SU-DHL-6 (cell line): Measurements from ENCODE around the gene PLB1.

Experiments used
- H2AFZ ChIP-seq: fragments of 200-600 bp; sonication (generic); 2 replicates; pipeline ENCODE4 v1.6.1; 2014; ENCODE audit warnings: low read depth, mild to moderate bottlenecking, moderate library complexity, mixed read lengths, antibody characterized with exemption, low read length; ENCODE audit not compliant: severe bottlenecking
- H3F3A ChIP-seq: fragments of 200-600 bp; shearing (Covaris generic); 2 replicates; pipeline ENCODE4 v1.6.0; 2016; ENCODE audit warnings: antibody characterized with exemption, mild to moderate bottlenecking; ENCODE audit not compliant: insufficient read depth
- H3K27ac ChIP-seq: fragments of 200-600 bp; sonication (generic); 2 replicates; pipeline ENCODE4 v1.5.1; 2016; ENCODE audit warnings: low read depth, mild to moderate bottlenecking, low read length, moderate library complexity, mixed read lengths
- H3K27me3 ChIP-seq: fragments of 200-600 bp; sonication (generic), shearing (Covaris generic); 2 replicates; pipeline ENCODE4 v1.6.0; 2014; ENCODE audit warnings: mild to moderate bottlenecking, low read length
- H3K36me3 ChIP-seq: fragments of 200-600 bp; sonication (generic); 2 replicates; pipeline ENCODE4 v1.6.1; 2014; ENCODE audit warnings: mild to moderate bottlenecking, low read length, mixed read lengths
- H3K4me2 ChIP-seq: fragments of 300-600, 200-600 bp; shearing (Covaris generic), sonication (generic); 2 replicates; pipeline ENCODE4 v1.6.0; 2014; ENCODE audit warnings: low read length, low read depth, mild to moderate bottlenecking; ENCODE audit not compliant: poor library complexity, severe bottlenecking
- H3K4me3 ChIP-seq: fragments of 200-600 bp; sonication (generic); 2 replicates; pipeline ENCODE4 v1.5.1; 2014; ENCODE audit warnings: antibody characterized with exemption, low read length, mild to moderate bottlenecking, mixed read lengths; ENCODE audit not compliant: insufficient read depth, poor library complexity, severe bottlenecking
- H3K79me2 ChIP-seq: fragments of 200-600 bp; sonication (generic); 2 replicates; pipeline ENCODE4 v1.6.1; 2014; ENCODE audit warnings: mild to moderate bottlenecking, low read length, moderate library complexity; ENCODE audit not compliant: insufficient read depth
- H3K9ac ChIP-seq: fragments of 200-600 bp; sonication (generic); 2 replicates; pipeline ENCODE4 v1.7.0; 2014; ENCODE audit warnings: mild to moderate bottlenecking, low read length
- H3K9me2 ChIP-seq: fragments of 200-600 bp; sonication (generic); replicated peaks from 2 replicates; pipeline ENCODE4 v1.6.1; 2014; ENCODE audit warnings: low read length; ENCODE audit not compliant: insufficient read depth
- H3K9me3 ChIP-seq: fragments of 200-600 bp; sonication (generic); 2 replicates; pipeline ENCODE4 v1.6.1; 2014; ENCODE audit warnings: low read length, mixed read lengths; ENCODE audit not compliant: insufficient read depth
- H4K20me1 ChIP-seq: fragments of 200-600 bp; sonication (generic); 2 replicates; pipeline ENCODE4 v1.6.1; 2014; ENCODE audit warnings: low read depth, mild to moderate bottlenecking, antibody characterized with exemption, low read length, moderate library complexity, mixed read lengths
- CTCF ChIP-seq: fragments of 200-600 bp; sonication (generic); IDR thresholded peaks from one replicate; pipeline ENCODE4 v1.5.1; 2017; ENCODE audit warnings: antibody characterized with exemption, mild to moderate bottlenecking, low read length, moderate library complexity; ENCODE audit not compliant: insufficient read depth, poor library complexity, severe bottlenecking
- EZH2phosphoT487 ChIP-seq: fragments of 200-600 bp; sonication (generic), shearing (Covaris generic); conservative IDR thresholded peaks from 2 replicates; pipeline ENCODE4 v1.6.1; 2018; ENCODE audit warnings: mild to moderate bottlenecking, antibody characterized with exemption, low read length, moderate library complexity, mixed read lengths

PLB1 gene

GRCh38 chr2:28626891-28627421 is 131.1 kb downstream of the PLB1 start:
- Histone ChIP-seq H4K20me1 (no peaks in the 10 kb centered on the region), H3K9me2 (no peaks in the 10 kb centered on the region), H3K9ac (no peak overlapping the region), H3K9me3 (no peaks in the 10 kb centered on the region), H3K36me3 (no peaks in the 10 kb centered on the region), H3K4me2 (no peak overlapping the region), H3F3A (no peaks in the 10 kb centered on the region), H2AFZ (no peak overlapping the region), H3K4me3 (no peak overlapping the region), H3K27ac (no peak overlapping the region), H3K79me2 (no peaks in the 10 kb centered on the region), H3K27me3 (no peaks in the 10 kb centered on the region)
- TF ChIP-seq EZH2phosphoT487: no peak
- TF ChIP-seq CTCF: no peak

- no peaks in the 10 kb centered on the region for H4K20me1 ChIP-seq
- H3K36me3 ChIP-seq: no peaks in the 10 kb centered on the region
- no peak overlapping the region for H3K4me2 ChIP-seq
- H3F3A ChIP-seq: no peaks in the 10 kb centered on the region
- no peak overlapping the region for H2AFZ ChIP-seq
- H3K79me2 ChIP-seq: no peaks in the 10 kb centered on the region
- no peak overlapping the region for H3K9ac ChIP-seq
- no peaks in the 10 kb centered on the region for H3K9me3 ChIP-seq
- TF ChIP-seq EZH2phosphoT487 (no peak), CTCF (no peak)
- H3K4me3 ChIP-seq: no peak overlapping the region
- no peaks in the 10 kb centered on the region for H3K27me3 ChIP-seq
- no peaks in the 10 kb centered on the region for H3K9me2 ChIP-seq
- no peak overlapping the region for H3K27ac ChIP-seq
Measured at GRCh38 chr2:28627722-28628480, 132.0 kb downstream of the PLB1 start.

GRCh38 chr2:28628506-28628905 is 132.6 kb downstream of the PLB1 start:
- Histone ChIP-seq H3K36me3 (no peaks in the 10 kb centered on the region), H4K20me1 (no peaks in the 10 kb centered on the region), H3K4me3 (no peak overlapping the region), H3K27me3 (no peaks in the 10 kb centered on the region), H3K9me3 (no peaks in the 10 kb centered on the region), H3K79me2 (no peaks in the 10 kb centered on the region), H3K9ac (no peak overlapping the region), H3K9me2 (no peaks in the 10 kb centered on the region), H2AFZ (no peak overlapping the region), H3K4me2 (no peak overlapping the region), H3K27ac (no peak overlapping the region), H3F3A (no peaks in the 10 kb centered on the region)
- TF ChIP-seq CTCF (no peak), EZH2phosphoT487 (no peak)
